TTC549 (cell line): ENCODE data around the gene TBX1.

Experiments used
- FAIRE-seq: peaks from 2 replicates; lab custom pipeline; 2012; peaks lifted over from hg19 to GRCh38; lab: Jason Lieb, UNC

Gene TBX1

GRCh38 chr22:19738664-19739447, 21.7 kb upstream of the TBX1 start:
- no peak for FAIRE-seq

GRCh38 chr22:19739448-19739895, 21.1 kb upstream of the TBX1 start:
- FAIRE-seq = no peak

- no peak for FAIRE-seq
Measured at GRCh38 chr22:19739911-19740449, 20.6 kb upstream of the TBX1 start.

GRCh38 chr22:19740586-19740985, 20.0 kb upstream of the TBX1 start:
- FAIRE-seq = no peak

- FAIRE-seq = no peak
Measured at GRCh38 chr22:19741053-19741452, 19.5 kb upstream of the TBX1 start.

GRCh38 chr22:19742160-19743066, 18.2 kb upstream of the TBX1 start:
- FAIRE-seq = no peak

- FAIRE-seq = no peak
Measured at GRCh38 chr22:19743081-19743480, 17.5 kb upstream of the TBX1 start.

- no peak for FAIRE-seq
Measured at GRCh38 chr22:19743651-19744050, 16.9 kb upstream of the TBX1 start.

GRCh38 chr22:19744350-19745006, 16.1 kb upstream of the TBX1 start:
- FAIRE-seq = no peak

- no peak for FAIRE-seq
Measured at GRCh38 chr22:19745155-19746101, 15.2 kb upstream of the TBX1 start.

- FAIRE-seq = no peak
Measured at GRCh38 chr22:19746726-19747125, 13.9 kb upstream of the TBX1 start.

- FAIRE-seq = no peak
Measured at GRCh38 chr22:19747551-19747950, 13.0 kb upstream of the TBX1 start.

GRCh38 chr22:19748139-19748538, 12.4 kb upstream of the TBX1 start:
- FAIRE-seq = no peak

GRCh38 chr22:19748991-19749664, 11.4 kb upstream of the TBX1 start:
- FAIRE-seq = no peak

GRCh38 chr22:19749876-19750275, 10.7 kb upstream of the TBX1 start:
- no peak for FAIRE-seq

GRCh38 chr22:19750507-19751490, 9.8 kb upstream of the TBX1 start:
- no peak for FAIRE-seq

GRCh38 chr22:19751497-19752245, 8.9 kb upstream of the TBX1 start:
- FAIRE-seq = no peak

GRCh38 chr22:19753090-19753842, 7.3 kb upstream of the TBX1 start:
- FAIRE-seq = no peak
